Measurements from ENCODE around the gene KRT34.
"Not testable (repeated sequence)": the region's sequence is repeated elsewhere in the genome, so short reads cannot be mapped to it uniquely, and the experiment has no call there.

The KRT34 gene

DNA sequence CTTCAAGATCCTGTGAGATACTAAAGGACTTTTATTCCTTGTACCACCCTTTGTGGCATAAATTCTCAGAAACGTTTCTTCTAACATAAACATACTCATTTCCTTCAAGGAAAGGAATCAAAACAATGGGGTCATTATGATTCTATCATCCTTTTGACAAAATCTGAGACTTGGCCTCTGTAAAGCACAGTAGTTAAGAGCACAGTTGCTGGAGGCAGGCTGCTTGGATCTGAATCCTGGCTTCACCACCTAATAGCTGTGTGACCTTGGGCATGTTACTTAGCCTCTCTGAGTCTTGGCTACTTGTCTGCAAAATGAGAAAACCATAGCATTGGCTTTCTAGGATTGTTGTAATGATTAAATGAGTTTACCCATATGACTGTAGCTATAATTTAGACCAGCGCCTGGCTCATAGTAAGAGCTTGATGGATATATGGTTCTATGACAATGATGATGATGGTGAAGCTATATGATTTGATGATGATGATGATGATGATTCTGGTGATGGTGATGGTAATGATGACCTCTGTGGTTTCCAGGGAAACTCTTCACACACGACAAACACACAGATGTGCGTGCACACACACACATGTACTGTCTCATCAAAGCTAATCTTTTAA lies 21.4 kb upstream of the KRT34 start:
- FAIRE-seq, result no peak

DNA sequence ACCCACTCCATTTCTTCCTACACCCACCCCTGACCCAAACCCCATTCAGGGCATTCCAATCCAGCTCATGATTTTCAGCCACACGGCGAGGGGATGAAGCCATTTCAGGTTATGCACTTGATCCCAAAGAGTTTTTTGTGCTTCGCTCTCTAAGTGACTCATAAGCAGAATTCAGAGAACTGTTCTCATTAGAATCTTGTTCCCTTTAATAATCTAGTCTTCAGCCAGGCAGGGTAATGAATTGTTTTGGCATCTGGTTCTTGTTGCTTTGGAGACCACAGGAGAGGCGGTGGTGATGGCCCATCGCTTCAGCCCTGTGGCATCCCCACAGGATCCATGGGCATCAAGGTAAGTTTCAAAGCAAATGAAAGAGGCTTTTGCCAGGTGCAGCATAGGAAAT lies 20.1 kb upstream of the KRT34 start:
- FAIRE-seq, result no peak

DNA sequence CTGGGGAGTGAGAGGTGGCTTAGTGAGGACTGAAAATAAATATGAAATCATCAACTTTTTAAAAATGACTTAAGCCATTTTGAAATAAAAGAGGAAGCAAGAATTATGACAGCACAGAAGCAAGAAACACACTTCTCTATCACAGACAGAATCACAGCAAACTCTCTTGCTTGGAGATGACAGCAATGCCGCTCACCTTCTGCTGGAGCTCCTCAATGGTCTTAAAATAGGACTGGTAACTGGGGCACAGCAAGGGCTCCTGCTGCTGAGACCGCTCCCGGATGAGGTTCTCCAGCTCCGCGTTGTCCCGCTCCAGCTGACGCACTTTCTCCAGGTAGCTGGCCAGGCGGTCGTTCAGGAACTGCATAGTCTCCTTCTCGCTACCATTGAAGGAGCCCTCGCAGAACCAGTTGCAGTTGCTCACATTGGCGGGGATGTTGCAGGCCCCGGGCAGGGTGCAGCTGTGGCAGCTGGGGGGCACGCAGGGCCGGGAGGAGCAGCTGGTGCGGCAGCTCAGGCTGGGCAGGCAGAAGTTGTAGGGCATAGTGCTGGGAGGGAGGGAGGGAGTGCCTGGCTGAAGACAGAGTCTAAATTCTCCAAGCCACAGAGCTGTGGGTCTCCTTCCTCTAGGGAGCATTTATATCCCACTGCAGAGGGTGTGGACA lies 15.0 kb upstream of the KRT34 start, which contains the start of gene KRT31:
KRT31 (minus strand) TSS at position 613 of the 665 bp plus-strand sequence; CDS start at position 544, 69 bp downstream.
- FAIRE-seq, result no peak

DNA sequence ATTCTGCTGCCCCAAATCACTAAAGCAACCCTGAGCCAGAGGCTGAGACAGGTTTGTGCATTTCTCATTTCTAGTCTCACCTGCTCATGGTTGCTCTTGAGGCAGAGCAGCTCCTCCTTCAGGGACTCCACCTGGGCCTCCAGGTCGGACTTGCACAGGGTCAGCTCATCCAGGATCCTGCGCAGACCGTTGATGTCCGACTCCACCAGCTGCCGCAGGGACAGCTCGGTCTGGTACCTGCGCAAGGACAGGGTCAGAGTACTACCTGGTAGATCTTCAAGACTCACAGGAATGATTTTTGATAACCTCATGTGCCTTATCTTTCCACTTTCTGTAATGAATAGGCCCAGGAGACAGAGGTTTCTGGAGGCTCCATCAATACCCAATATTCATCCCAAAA lies 14.2 kb upstream of the KRT34 start:
- no peak for FAIRE-seq

GRCh38 chr17:41395611-41396010 lies 13.5 kb upstream of the KRT34 start:
- no peak for FAIRE-seq

- FAIRE-seq, result not testable (repeated sequence)
These were observed 12.9 kb upstream of the KRT34 start for GRCh38 chr17:41395044-41395443.

- no peak for FAIRE-seq
These were observed 12.3 kb upstream of the KRT34 start for GRCh38 chr17:41394254-41394996.

- FAIRE-seq, result no peak
These were observed 11.7 kb upstream of the KRT34 start for GRCh38 chr17:41393826-41394225.

DNA sequence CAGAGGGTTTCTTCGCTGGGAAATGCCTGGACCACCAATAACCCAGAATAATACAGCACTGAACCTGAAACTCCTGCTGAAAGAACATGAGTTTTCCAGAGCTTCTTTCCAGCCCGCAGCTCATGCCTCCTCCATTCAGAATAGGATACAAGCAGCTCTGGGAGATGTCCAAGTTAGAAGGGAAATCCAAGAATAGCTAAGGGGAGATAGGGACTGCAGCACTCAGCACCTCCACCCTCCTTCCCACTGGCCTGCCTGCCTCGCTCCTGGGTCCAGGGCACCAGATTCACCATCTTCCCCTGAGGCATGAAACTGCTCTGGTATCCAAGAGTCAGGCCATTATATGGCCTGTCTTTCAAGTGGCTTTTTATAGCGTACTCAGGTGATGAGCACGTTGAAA lies 11.2 kb upstream of the KRT34 start:
- FAIRE-seq, result no peak

DNA sequence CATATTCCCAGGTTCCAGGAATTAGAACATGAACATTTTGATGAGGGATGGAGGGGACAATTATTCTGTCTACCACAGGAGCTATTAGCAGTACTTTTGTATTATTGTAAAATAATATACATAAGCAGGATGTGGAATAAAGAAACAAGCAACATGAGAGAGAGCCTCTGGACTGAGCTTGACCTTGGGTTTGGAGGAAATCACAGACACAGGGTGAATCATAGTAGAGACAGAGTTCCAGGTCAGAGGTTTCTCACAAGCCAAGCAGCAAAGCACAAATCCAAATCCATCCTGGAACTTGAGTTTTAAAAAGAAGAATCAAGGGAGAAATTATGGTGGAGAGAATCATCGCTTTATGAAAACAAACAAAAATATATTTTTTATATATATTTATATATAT lies 10.2 kb upstream of the KRT34 start:
- no peak for FAIRE-seq

GRCh38 chr17:41391535-41391934 lies 9.4 kb upstream of the KRT34 start:
- no peak for FAIRE-seq

- FAIRE-seq, result no peak
These were observed 8.4 kb upstream of the KRT34 start for GRCh38 chr17:41390411-41390938.

DNA sequence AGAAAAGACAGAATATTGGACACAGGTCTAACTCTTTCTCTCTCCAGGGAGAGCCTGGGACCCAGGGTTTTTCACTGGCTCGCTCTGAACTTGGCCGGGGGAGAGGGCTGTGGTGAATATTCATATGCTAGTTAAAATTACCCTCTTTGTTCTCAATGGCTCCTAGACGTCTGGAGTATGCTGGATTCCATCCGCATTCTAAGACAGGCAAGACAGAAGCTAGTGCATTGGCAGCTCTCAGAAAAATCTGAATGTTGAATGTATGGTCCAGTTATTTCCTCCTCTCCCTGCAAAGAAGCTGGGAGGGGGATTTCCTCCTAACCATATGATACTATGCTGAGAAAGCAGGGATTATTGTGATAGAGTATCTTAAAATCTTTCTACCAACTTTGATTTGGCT lies 5.6 kb upstream of the KRT34 start:
- FAIRE-seq, result no peak

DNA sequence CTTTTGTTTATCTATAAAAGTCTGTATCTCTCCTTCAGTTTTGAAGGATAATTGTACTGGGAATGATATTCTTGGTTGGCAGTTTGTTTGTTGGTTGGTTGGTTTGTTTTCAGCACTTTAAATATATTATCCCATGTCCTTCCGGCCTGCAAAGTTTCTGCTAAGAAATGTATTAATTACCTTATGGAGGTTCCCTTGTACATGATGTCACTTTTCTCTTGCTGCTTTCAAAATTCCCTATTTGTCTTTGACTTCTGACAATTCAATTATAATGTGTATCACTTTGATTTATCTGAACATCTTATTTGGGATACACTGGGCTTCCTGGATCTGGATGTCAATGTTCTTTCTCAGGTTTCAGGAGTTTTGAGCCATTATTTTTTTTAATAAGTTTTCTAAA lies 4.1 kb upstream of the KRT34 start:
- no peak for FAIRE-seq

DNA sequence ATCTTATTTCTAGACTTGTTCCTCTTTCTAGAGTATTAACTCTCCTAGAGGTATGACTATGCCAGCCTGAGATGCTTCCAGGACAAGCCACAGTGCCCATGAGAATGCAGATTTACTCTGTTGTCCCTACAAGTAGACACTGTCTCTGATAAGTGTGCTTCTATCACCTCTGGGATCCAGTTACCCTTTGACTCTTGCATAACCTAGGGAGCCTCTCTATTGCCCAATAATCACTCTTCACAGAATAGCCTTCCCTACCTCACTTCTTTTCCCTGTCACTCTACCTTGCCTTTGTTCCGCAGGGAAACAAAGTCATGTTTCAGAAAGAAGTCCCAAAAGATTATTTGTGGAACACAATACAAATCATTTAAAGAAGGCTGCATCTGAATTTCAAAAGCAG lies 1.6 kb upstream of the KRT34 start:
- no peak for FAIRE-seq

GRCh38 chr17:41382394-41382793 lies 288 bp upstream of the KRT34 start:
- FAIRE-seq, result no peak

- FAIRE-seq, result not testable (repeated sequence)
These were observed 2.0 kb downstream of the KRT34 start for GRCh38 chr17:41380091-41380490.

DNA sequence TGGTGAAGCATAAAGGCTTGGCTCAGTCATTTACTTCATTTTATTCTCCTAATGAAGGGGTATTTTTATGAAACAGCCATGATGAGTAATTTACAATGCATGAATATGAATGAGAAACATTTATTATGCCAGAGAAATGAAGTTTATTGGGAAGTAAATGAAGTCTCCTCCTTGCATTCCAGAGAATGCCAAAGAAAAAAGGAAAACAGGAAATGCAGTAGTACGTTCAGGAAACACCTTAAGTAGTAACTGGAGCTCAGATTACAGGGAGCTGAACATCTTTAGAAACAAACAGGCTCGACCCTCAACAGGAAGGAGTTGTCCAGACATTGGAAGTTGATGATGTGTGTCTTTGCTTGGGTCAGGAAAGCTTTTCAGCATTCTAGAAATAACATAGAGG lies 4.6 kb downstream of the KRT34 start:
- FAIRE-seq, result no peak

GRCh38 chr17:41369713-41370112 lies 12.4 kb downstream of the KRT34 start, which contains the start of gene KRT33B:
Gene KRT33B, minus strand, starts transcription at chr17:41369813. Its CDS starts 63 bp downstream, at chr17:41369750.
- FAIRE-seq, result no peak

DNA sequence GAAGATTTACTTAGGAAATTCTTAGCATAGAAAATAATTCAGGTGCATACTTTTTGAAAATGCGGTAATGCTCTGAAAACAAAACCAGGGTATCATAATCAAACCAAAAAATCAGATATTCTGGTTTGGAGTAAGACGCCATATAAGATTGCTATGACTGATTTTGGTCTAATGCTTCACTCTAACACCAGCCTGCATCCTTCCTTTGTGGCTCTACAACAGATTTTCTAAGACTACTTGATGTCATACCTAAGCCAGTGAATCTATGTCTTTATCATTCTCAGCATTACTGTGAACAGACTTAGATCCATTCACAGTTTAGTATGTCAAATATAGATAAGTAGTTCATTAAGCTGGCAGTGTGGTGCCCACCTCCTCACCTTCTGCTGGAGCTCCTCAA lies 13.1 kb downstream of the KRT34 start:
- FAIRE-seq, result no peak

DNA sequence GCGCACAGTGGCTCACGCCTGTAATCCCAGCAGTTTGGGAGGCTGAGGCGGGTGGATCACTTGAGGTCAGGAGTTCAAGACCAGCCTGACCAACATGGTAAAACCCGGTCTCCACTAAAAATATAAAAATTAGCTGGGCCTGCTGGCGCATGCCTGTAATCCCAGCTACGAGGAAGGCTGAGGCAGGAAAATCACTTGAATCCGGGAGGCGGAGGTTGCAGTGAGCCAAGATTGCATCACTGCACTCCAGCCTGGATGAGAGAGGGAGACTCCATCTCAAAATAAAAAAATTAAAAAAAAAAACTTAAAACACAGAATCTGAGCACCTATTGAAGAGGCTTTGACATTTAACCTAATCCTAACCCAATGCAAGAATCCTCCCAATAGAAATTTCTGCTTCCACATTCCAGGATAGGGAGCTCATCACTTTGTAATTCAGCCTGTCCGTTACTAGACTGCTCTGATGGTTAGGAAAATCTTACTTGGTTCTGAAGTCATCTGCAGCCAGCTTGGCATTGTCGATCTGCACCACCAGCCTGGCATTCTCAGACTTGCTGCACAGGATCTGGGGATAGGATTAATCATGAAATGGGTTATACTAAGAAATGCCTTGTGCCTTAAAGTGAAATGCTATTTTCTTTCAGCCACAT lies 14.6 kb downstream of the KRT34 start:
- FAIRE-seq, result no peak

- no peak for FAIRE-seq
These were observed 16.0 kb downstream of the KRT34 start for GRCh38 chr17:41366070-41366469.

DNA sequence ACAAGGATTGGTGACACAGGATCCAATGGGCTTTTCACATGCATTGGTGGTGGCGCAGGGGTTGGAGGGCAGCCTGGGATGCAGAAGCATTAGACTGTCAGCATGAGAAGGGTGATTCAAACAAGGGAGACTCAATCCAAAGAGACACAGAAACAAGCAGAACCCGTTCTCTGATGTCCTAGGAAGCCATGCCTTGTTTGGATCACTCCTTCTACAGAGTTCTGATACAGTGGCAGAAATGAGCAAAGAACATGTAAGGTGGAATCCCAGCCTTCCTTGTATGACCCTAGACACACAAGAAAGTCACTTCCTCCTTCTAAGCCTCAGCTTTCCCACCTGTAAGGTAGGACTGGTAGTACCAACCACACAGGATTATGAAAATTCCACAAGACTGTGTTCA lies 18.2 kb downstream of the KRT34 start:
- no peak for FAIRE-seq
